CD4-positive, alpha-beta T cell treated with Interleukin-21 for 1 hour (primary cell): ENCODE results near the gene VWF.

Source experiments
- DNase-seq: peaks from one replicate; pipeline ENCODE4 v3.0.0-alpha.2; 2020

The VWF gene

DNA sequence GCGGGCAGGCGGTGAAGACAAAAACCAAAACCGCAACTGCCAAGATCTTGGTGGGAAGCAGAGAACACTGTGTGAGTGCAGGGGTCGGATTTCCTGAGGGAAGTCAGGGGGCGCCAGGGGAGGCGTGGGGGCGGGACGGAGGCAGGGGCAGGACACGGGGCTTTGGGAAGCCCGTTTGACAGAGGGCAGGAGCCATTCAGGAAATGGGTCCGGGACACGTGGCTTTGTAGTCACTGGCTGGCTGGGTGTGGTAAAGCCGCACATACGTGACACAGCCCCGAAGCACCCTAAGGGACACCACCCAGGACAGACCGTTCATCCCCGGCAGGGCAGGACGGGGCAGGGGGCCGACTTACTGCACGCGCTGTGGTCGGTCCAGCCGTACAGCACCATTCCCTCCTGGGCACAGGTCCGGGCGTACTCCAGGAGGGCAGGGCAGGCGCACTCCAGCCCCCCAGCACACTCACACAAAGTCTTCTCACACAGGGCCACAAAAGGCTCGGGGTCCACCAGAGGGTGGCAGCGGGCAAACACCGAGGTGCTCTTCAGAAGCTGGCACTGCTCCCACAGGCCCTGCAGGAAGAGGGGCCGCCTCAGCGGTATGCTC, 49.4 kb downstream of the VWF start:
- no peak for DNase-seq

DNA sequence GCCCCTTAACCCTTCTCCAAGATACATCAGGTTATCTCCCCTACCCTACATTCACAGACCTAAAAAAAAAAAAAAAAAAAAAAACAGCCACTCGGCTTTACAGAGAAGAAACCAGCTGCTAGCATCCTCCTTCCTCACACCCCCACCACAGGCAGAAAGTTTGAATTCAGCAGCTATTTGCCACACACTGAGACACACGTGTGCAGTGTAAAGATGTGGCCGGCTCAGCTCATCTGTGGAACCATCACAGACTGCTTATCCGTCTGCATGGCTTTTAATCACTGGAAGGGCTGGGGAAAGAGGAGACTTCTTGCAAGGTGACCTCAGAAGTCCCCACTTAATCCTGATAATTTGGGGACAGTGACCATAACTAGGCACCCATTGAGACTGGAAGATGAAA, 50.0 kb downstream of the VWF start:
- peak; percentile 26 for DNase-seq

DNA sequence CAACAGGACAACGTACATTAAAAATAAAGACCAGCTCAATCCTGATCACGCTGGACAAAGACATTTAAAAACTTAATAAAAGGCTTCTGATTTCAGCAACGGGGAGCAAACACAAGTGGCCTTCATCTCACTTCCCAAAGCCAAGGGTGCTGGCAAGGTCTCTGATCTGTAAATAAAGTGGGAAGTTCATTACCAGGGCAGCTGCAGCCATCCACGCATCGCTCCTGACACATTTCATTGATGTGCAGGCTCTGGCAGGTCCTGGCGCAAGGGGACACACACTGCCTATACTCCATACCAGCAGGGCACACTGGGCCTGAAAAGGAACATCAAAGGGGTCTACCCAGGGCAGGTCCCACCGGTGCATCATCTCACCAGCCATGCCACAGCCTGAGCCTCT, 51.0 kb downstream of the VWF start:
- DNase-seq: no peak

DNA sequence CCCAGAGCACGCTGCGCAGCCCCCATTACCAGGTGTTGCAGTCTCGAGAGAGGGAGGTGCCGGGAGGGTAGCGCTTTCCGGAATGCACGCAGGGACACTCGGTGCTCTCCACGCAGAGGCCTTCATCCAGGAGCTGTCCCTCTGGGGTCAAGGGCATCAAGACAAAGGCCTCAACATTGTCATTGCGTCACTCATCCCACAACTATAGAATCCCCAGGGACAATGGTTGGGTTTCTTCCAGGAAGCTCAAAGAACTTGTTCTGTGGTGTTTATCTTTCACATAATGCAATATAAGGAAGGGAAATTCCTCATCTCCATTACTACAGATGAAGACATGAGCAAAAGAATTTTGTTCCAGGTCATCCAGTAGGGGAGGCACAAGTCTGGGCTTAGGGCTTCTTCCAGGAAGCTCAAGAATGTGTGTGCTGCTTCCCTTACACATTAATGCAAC, 52.1 kb downstream of the VWF start:
- DNase-seq: no peak

DNA sequence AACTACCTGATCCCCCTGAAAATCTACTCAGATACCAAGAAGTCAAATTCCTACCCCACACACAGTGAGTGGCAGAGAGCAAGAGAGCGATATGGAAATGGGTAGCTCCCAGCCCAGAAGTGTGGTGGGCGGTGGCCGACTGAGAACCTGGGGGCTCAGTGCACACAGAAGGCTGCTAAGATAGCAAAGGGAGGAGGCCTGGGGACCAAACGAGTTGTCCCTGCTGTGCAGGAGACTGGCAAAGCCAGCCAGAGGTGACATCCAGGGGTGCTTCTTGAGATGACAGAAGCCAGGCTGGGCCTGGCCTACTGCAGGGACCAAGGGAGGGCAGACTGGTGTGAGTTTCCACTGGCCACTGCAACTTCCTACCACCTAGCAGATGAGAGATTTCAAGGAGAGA, 52.9 kb downstream of the VWF start:
- DNase-seq: no peak

DNA sequence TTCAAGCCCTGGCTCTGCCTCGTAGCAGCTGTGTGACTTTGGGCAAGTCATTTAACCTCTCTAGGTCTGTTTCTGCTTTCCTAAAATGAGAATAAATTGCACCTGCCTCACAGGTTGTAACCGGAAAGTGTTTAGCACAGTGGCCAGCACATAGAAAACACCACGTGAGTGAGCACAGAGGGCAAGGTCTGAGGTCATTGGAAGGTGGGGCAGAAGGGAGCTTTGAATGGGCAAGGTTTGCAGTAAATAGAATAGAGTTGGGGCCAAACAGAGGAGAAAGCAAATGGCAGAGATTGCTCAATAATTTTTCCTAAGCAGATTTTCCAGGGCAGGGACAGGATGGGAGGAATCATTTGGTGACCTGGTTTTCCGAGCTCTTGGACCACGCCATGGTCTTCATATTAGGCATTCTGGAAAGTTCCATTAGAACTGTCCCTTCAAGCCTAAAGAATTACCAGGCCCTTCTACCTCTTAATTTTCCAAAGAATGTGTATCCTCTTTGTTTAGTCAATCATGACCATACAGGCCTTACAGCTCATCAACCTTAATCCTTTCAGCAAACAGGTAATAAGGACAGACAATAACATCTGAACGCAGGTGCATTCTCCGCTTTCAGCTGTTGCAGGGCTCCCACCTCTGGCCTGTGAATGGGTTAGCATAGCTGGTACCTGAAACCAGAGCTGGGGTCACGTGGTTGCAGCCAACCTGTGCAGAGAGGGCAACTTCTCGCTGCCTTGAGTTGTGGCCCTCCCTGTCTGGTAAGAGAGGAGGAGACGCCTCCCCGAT, 53.8 kb downstream of the VWF start:
- no peak for DNase-seq

DNA sequence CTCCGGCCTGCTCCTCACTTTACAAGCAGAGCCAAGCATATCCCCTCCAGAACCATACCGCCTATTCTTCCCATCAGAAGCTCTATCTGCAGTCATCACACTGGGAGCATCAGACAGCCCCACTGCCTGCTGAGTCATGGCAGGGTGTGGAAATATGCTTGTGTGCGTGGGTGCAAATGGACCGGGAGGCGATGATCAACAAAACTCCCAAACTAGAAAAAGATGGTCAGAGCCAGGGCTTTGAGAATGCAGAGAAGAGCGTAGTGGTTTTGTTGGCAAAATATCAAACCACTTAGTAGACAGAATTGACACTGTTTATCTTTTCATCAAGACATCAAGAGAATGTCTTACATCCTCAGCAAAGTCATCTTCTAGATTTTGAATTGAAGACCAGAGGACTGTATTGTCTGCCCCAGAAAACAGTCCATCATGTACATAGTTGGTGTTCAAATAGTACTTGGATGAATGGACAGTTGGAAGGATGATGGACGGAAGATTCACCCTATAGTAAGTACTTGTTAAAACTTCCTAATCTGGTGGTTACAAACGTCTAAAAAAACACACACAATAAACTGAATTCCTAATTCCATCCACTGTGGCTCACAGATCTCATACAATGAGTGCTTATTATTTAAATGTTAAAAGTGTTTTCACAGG, 54.9 kb downstream of the VWF start:
- no peak for DNase-seq

DNA sequence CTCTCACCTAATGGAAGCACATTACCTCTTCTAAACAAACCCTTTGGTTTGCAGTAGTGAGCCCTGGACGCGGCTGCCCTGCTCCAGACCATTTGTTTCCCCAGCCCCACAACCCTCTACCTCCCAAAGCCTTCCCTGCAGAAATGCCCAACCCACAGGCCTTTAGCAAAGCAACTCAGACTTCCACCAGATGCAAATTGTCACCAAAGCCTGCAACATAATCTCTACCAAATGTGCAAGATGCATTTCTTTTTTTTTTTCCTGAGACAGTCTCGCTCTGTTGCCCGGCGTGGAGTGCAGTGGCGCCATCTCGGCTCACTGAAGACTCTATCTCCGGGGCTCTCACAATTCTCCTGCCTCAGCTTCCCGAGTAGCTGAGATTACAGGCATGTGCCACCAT, 56.2 kb downstream of the VWF start:
- no peak for DNase-seq

DNA sequence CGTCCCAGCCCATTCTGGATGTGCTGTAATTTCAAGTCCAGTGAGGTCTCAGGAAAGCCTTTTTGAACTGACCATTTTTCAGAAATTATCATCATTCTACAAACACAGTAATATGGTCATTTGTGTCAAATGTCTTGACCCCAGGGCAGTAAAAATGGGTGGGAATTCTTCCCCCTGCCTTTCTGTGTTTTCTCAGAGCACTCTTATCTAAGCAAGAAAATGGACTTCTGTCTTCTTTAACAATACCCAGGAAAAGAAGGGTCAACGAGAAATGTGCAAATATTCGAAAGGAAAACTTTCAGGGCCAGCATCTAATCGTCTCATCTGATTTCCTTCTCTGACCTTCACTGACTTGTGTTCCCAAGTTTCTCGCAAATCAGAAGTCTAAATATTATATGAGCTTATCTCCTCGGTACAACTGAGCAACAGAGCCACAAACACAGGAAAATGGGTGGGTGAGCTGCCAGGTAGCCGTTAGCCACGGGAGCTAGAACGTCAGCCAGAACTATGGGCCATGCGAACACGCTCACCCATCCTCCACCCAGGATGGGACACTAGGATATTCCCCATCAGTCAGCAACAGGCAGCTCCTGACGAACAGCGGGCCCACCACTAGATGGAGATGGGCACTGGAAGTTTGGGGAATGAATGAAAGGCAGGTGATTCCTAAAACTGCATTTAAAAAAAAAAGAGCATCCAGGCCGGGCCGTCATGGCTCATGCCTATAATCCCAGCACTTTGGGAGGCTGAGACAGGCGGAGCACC, 57.1 kb downstream of the VWF start:
- DNase-seq: no peak

DNA sequence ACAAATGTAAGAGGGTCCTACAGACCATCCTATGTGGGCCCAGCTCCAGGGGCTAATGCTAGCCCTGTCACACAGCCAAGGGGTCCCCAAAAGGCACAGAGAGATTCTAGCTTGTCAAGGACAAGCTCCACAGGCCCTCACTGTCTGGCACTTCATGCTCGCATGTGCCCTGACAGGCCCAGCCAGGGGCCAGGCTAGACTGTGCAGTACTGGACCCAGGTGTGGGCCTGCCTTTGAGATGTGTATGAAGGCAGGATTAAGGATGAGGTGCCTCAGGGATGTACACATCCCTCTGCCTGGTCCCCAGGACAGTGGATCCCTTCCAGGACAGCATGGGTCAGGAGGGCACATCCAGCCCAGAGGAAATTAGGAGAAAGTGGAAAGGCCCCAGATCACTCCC, 57.8 kb downstream of the VWF start:
- no peak for DNase-seq

DNA sequence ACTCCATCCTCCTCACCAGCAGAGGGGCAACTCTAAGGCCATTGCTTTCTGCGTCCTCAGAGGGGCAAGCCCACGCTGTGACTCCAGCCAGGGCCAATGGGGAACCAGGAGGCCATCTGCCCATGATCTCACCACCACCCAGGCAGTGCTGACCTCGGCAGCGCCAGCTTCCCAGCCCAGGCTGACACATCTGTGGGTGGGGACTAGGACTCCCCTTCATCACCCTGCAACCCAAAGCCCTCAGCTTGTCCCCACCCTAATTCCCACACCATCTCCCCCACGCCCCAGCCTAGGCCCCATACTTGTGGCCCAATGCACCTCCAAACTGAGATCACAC, 58.6 kb downstream of the VWF start:
- DNase-seq: no peak

DNA sequence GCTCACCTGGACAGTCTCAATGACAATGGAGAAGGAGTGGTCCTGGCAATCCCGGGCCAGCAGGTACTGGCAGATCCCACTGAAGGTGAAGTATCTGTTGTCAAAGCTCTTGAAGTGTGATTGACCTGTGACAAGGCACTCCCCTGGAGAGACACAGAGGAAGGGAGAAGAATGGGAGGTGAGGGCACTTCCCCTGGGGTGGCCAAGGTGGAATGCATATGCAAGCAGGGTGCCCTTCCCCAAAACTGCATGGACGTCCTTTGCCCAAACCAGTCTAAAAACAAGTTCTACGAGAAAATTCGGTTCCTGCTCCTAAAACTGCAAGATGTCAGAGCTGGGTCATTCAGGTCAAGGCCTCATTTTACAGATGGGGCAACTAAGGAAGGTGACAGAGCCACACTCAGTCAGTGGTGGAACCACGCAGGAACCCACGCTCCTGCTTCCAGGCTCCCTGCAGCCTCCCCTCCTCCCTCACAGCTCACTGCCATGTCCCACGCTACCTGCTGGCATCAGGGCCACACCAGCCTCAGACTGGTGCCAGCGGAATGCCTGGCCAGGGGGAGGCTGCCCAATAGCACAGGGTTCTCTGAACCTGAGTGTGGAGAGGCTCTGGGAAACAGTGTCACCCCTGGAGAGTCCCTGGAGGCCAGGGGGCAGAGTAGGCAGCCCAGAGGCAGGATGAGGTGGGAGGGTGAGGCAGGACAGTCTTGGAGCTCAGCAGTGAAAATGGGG, 59.2 kb downstream of the VWF start:
- no peak for DNase-seq

DNA sequence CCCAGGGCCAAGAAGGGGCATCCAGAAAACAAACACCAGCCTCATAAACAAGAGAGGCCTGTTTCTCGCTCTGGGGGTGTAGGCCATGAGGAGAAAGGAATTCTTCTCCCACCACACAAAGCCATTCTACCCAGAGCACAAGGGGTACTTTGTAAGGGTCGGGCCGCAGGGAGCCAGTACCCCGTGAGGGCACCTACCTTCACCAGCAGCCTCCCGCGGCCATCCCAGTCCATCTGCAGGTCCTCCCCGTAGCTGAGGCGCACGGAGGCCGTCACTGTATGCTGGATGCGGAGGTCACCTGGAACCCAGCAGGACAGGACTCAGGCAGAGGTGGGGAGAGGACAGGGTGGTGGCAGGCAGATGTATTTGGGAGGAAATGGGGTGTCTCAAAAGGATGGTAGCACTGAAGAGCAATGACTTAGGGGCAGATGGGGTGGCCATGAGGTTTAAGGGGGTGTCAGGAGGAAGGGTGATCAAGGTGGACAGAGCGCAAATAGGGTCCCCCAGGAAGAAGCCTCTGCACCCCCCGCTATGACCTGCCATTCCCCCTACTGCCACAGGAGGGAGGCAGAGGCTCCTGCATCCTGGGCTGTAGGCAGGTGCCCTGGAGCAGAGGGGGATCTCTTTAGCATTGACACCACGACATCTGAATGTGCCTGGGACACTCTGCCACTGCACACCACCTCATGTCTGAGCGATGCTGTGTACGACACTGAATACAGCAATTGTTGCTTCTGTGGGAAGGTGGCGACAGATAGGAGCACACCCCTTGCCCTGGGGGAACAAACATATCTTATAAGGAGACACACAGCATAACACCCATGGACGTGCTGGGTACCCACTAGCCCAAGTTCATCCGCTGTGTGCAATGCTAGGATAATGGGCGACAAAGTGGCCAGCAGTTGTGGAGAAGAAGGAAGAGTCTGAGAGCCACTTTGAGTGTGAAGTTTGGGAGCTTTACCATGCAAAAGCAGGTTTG, 61.4 kb downstream of the VWF start:
- peak; percentile 52 for DNase-seq

DNA sequence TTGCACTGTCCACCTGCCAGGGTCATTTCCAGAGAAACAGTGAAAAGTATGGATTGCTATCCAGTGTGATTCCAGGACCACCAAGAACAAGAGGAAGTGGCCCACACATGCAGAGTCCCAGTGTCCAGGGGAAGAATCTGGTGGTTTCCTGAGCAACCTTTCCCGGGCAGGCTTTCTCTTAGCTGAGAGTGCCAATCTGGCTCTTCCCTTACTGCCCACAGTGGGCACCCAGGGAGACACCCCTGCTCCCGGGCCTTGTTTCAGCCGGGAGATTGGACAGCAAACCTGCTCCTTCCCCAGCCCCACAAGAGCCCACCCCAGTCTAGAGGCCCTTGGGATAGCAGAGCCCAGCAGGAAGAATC, 62.1 kb downstream of the VWF start:
- DNase-seq: no peak

DNA sequence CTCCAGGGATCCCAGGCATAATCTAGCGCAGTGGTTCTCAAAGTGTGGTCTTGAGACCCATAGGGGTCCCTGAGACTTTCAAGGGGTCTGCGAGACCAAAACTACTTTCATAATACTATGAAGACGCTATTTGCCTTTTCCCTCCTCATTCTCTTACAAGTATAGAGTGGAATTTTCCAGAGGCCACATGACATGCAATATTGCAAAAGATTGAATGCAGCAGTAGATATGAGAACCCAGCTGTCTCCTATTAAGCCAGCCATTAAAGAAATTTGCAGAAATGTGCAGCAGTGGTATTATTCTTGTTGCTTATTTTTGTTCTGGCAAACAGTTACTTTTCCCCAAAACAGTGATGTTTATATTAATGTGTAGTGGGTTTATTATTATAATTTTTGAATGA, 62.8 kb downstream of the VWF start:
- DNase-seq: no peak

DNA sequence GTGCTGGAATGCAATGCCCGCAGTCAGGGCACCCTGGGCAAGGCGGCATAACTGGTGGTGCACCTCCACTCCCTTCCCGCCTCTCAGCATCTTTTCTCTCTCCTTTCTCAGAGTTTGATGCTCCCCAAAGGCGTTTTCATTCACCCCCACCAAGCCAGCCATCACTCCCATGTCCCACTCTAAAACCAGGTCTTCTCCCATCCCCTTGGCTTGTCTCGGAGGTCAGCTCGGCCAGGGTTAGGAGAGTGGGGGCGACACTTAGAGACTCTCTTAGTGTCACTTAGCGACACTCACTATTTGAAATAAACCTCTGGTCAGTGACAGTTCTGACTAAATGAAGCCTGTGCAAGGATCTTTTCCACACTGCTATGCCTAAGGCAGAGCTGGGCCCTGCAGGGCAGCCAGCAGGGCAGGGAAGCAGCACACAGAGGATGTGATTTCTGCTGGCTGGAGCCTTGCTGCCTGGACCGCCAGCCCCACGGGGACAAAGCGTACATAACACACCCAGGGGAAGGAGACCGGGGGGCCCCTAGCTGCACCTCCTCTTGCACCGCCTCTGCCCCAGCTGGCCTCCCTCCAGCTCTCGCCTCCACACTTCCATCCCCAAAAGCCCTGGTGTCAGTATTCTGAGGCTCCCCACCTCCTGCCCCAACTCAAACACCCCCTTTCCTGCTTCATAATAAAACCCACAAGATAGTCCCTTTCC, 64.5 kb downstream of the VWF start:
- no peak for DNase-seq

DNA sequence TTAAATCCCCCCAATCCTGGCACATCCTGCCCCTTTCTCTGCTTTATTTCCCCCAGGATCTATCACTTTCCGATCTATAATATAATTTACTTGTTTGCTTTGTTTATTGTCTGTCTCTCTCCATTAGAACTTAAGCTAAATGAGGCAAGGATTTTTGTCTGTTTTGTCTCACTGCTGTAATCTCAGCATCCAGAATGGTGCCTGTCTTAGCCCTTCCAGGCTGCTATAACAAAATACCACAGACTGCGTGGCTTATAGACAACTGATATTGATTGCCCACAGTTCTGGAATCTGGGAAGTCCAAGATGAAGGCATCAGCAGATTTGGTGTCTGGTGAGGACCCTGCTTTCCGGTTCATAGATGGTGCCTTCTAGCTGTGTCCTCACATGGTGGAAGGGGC, 65.2 kb downstream of the VWF start:
- DNase-seq: no peak

DNA sequence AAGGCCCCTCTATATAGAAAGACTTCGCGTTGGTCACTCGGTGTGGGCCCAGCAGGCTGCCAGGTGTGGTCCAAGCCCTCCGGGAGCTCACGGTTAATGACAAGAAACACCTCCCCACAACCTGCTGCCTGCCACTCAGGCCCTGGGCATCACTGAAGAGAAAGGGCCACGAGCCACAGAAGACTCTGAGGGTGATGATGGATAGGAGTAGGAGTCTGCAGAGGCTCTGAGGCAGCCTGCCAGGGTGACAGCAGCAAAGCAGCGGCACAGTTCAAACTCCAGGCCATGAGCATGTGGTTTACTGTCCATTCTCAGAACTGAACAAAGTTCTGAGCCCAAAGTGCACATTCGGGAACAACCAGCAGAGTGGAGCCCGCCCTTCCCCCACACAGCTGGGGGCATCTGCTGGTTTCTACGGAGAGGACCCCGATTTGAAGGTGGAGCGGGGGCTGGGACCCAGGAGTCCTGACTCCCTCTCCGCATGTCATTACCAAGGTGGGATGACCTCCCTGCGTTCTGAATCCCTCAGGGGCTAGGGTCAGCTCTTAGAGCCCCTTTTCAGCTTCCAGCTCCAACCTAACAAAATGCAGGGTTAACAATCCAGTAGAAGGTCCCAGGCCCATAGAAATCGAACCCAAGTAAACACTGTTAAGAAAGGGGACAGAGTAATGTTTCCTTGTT, 65.8 kb downstream of the VWF start:
- no peak for DNase-seq

DNA sequence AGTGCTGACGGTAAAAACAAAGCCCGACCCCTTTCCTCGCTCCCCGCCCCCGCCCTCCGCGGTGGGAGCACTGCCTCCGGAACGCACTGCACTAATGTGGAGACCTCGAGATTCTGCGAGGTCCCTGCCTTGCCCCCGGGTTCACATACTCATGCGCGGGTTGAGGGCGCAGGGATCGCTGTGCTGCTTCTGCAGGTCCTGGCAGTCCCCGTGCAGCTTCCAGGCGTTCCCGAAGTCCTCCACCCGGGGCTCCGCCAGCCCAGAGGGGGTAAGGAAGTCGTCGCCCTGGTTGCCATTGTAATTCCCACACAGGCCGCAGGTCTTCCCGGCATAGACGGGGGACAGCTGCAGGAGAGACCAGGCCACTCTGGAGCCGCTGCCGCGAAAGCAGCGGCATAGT, 66.8 kb downstream of the VWF start:
- no peak for DNase-seq

DNA sequence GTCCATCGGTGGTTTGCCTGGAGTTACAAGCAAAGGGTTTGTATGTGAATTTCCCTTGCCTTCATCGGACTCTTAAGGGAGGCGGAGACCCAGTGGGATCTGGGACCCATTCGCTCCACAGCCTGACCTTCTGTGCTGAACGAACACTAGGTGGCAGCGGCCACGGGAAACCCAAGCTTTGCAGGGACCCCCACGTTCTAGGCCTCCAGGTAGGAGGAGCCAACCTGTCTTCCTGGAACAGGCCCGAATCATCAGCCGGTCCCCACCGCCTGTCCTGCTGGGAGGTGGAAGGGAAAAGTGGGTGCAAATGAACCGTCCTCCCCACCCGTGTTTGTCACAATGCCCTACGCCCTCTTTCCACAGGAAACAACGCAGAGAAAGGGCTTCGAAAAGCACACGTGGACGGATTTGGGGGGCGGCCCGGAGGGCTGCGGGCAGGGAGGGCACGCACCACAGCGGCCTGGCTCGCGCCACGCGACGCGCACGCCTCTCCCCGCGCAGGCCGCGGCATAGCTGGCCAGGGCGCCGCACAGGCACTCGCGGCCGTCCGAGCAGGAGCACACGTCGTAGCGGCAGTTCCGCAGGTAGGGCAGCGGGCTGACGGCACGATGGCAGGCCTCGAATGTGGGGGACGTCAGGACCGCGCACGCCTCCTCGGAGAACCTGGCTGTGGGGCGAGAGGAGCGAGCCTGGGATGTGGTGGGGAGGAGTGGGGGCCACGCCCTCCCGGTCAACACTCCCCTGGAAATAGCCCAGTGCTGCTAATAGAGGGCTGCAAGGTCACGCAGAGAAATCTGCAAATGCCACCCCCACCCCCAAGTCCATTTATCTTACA, 67.8 kb downstream of the VWF start:
- DNase-seq: no peak
